Right forelimb (tissue), 1 donor: ENCODE results near the gene ATP13A4.

Experiments used
- DNase-seq: peaks from one replicate; pipeline ENCODE4 v3.0.0-alpha.2; 2018

ATP13A4 gene

GRCh38 chr3:193387596-193387995, 167.1 kb downstream of the ATP13A4 start:
- DNase-seq: no peak

GRCh38 chr3:193378706-193379105, 176.0 kb downstream of the ATP13A4 start, which contains the start of gene ATP13A5:
ATP13A5 (minus strand) TSS chr3:193378753; CDS start chr3:193378725, 28 bp downstream.
- DNase-seq: no peak

GRCh38 chr3:193377591-193377990, 177.1 kb downstream of the ATP13A4 start:
- no peak for DNase-seq

DNA sequence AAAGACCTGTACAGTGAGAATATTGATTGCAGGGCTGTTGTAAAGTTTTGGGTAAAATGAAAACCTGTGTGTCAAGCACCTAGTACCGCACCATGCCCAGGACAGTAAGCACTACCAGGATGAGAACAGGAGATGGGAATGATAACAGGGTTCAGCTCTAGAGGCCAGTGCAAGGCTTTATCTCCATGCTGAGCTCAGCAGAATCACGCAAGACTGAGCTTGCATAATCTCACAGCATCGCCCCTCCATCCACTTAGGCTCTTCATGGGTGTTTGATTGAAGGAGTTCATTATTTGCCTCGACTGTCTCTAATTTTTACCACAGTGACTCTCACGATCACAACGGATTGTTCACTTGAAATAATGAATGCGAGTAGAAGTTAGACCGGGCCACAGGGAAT, 179.1 kb downstream of the ATP13A4 start:
- no peak for DNase-seq

DNA sequence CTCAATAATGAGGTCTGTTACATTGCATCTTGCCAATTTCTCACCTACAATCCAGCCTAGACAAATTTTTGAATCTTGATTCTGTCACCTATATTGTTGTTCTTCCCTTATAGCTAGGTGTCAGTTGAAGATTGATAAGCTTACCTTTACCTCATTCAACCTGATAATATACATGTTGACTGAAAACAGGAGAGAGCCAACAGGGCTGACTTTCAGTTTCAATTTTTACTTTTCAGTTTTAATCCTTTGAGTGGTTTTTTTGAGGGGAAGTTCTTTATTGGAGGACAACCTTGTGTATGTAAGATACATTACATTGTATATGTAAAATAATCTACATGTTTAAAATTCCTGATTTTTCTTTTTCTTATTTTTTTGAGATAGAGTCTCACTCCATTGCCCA, 181.9 kb downstream of the ATP13A4 start:
- DNase-seq: no peak

GRCh38 chr3:193367868-193368267, 186.8 kb downstream of the ATP13A4 start:
- no peak for DNase-seq

- no peak for DNase-seq
Measured at GRCh38 chr3:193357291-193357690, 197.4 kb downstream of the ATP13A4 start.

GRCh38 chr3:193354423-193354822, 200.3 kb downstream of the ATP13A4 start:
- no peak for DNase-seq
